PC-3 (cell line): ENCODE results near the gene RIMKLB.
"Not testable (repeated sequence)": the region's sequence is repeated elsewhere in the genome, so short reads cannot be mapped to it uniquely, and the experiment has no call there.

Source experiments
- CTCF ChIP-seq: fragments of 300-600 bp; sonication (generic); conservative IDR thresholded peaks from 2 replicates; pipeline ENCODE4 v1.5.1; 2017; ENCODE audit warnings: antibody characterized with exemption, low read depth, mild to moderate bottlenecking, low read length
- EZH2 ChIP-seq: fragments of 300-600 bp; sonication (generic); IDR thresholded peaks from one replicate; pipeline ENCODE4 v1.6.1; 2017; ENCODE audit warnings: antibody characterized with exemption, mild to moderate bottlenecking, low read length; ENCODE audit not compliant: unreplicated experiment

DNA sequence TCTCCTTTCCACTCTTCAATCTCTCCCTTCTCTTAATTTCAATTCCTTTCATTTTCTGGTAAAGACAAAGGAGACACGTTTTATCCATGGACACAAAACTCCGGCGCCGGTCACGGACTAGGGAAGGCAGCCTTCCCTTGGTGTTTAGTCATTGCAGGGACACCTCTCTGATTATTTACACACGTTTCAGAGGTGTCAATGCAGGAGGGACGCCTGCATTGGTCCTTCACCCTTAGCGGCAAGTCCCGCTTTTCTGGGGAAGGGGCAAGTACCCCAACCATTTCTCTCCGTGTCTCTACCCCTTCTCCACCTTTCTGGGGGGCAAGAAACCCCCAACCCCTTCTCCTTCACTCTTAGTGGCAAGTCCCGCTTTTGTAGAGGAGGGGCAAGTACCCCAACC is 107.7 kb downstream of the RIMKLB start:
- TF ChIP-seq CTCF, EZH2: not testable (repeated sequence)
